DOHH2 (cell line): Measurements from ENCODE around the gene CERS3.

ENCODE experiments used
- H3F3A ChIP-seq: fragments of 200-600 bp; sonication (generic), shearing (Covaris generic); 2 replicates; pipeline ENCODE4 v1.6.0; 2016; ENCODE audit warnings: antibody characterized with exemption, mild to moderate bottlenecking; ENCODE audit not compliant: control insufficient read depth, insufficient read depth
- H3K27ac ChIP-seq: fragments of 200-600 bp; sonication (generic); 2 replicates; pipeline ENCODE4 v1.5.1; 2014; ENCODE audit warnings: low read depth, mild to moderate bottlenecking, low read length, moderate library complexity
- H3K27me3 ChIP-seq: fragments of 200-600 bp; sonication (generic); 2 replicates; pipeline ENCODE4 v1.6.1; 2014; ENCODE audit warnings: mild to moderate bottlenecking, low read length, mixed read lengths; ENCODE audit not compliant: control insufficient read depth
- H3K36me3 ChIP-seq: fragments of 200-600 bp; sonication (generic); 2 replicates; pipeline ENCODE4 v1.6.1; 2014; ENCODE audit warnings: mild to moderate bottlenecking, low read length, moderate library complexity, mixed read lengths; ENCODE audit not compliant: control insufficient read depth
- H3K4me1 ChIP-seq: fragments of 200-600 bp; sonication (generic); 2 replicates; pipeline ENCODE4 v1.6.1; 2014; ENCODE audit warnings: mild to moderate bottlenecking, low read length, mixed read lengths; ENCODE audit not compliant: control insufficient read depth
- H3K4me2 ChIP-seq: fragments of 200-600 bp; sonication (generic); 2 replicates; pipeline ENCODE4 v1.6.0; 2014; ENCODE audit warnings: mild to moderate bottlenecking, low read length, moderate library complexity
- H3K4me3 ChIP-seq: fragments of 200-600 bp; sonication (generic); 2 replicates; pipeline ENCODE4 v1.5.1; 2014; ENCODE audit warnings: mild to moderate bottlenecking, low read length, mixed read lengths
- H3K79me2 ChIP-seq: fragments of 200-600 bp; sonication (generic); 2 replicates; pipeline ENCODE4 v1.6.1; 2014; ENCODE audit warnings: mild to moderate bottlenecking, low read length, mixed read lengths; ENCODE audit not compliant: control insufficient read depth
- H3K9me2 ChIP-seq: fragments of 200-600 bp; sonication (generic); replicated peaks from 2 replicates; pipeline ENCODE4 v1.6.1; 2014; ENCODE audit warnings: mild to moderate bottlenecking, low read length, mixed read lengths; ENCODE audit not compliant: control insufficient read depth
- H3K9me3 ChIP-seq: fragments of 200-600 bp; sonication (generic); 2 replicates; pipeline ENCODE4 v1.6.1; 2014; ENCODE audit warnings: antibody characterized with exemption, low read length, mixed read lengths; ENCODE audit not compliant: control insufficient read depth, insufficient read depth
- H4K20me1 ChIP-seq: fragments of 200-600 bp; sonication (generic); 2 replicates; pipeline ENCODE4 v1.6.0; 2014; ENCODE audit warnings: low read depth, mild to moderate bottlenecking, antibody characterized with exemption, low read length, moderate library complexity; ENCODE audit not compliant: control insufficient read depth, insufficient read depth
- CTCF ChIP-seq: fragments of 200-600 bp; sonication (generic); IDR thresholded peaks from one replicate; pipeline ENCODE4 v1.5.1; 2014; ENCODE audit warnings: antibody characterized with exemption, mild to moderate bottlenecking, low read depth, low read length; ENCODE audit not compliant: poor library complexity, severe bottlenecking
- EZH2phosphoT487 ChIP-seq: fragments of 200-600 bp; sonication (generic); IDR thresholded peaks from 2 replicates; pipeline ENCODE4 v1.6.1; 2017; ENCODE audit warnings: borderline replicate concordance, mild to moderate bottlenecking, antibody characterized with exemption, low read length, moderate library complexity, mixed read lengths

The CERS3 gene

GRCh38 chr15:100439514-100439913, 89.2 kb downstream of the CERS3 start:
- Histone ChIP-seq H3K4me1 (peaks cover 5% of the 10 kb centered on the region; the same call in 1 of the 2 replicates), H3K4me2 (no peak overlapping the region), H3F3A (no peaks in the 10 kb centered on the region), H3K27ac (no peak overlapping the region), H3K9me2 (no peaks in the 10 kb centered on the region), H3K79me2 (no peaks in the 10 kb centered on the region), H3K36me3 (no peaks in the 10 kb centered on the region), H3K4me3 (no peak overlapping the region), H3K9me3 (no peaks in the 10 kb centered on the region), H3K27me3 (no peaks in the 10 kb centered on the region), H4K20me1 (no peaks in the 10 kb centered on the region)
- TF ChIP-seq EZH2phosphoT487: no peak
- no peak for TF ChIP-seq CTCF

GRCh38 chr15:100438570-100438969, 90.2 kb downstream of the CERS3 start:
- Histone ChIP-seq H3K27ac (no peak overlapping the region), H3K9me2 (no peaks in the 10 kb centered on the region)

GRCh38 chr15:100437261-100437660, 91.5 kb downstream of the CERS3 start:
- TF ChIP-seq CTCF (no peak), EZH2phosphoT487 (no peak)
- Histone ChIP-seq H3K4me2 (no peak overlapping the region), H3K9me2 (no peaks in the 10 kb centered on the region), H3K79me2 (no peaks in the 10 kb centered on the region), H3K4me1 (peaks cover 5% of the 10 kb centered on the region; the same call in 1 of the 2 replicates), H3K4me3 (no peak overlapping the region), H3K36me3 (no peaks in the 10 kb centered on the region), H3K27me3 (no peaks in the 10 kb centered on the region), H4K20me1 (no peaks in the 10 kb centered on the region), H3K27ac (no peak overlapping the region), H3F3A (no peaks in the 10 kb centered on the region), H3K9me3 (no peaks in the 10 kb centered on the region)

More at GRCh38 chr15:100438570-100438969, 90.2 kb downstream of the CERS3 start:
- H3K4me3 ChIP-seq: no peak overlapping the region
- no peaks in the 10 kb centered on the region for H3F3A ChIP-seq
- no peaks in the 10 kb centered on the region for H4K20me1 ChIP-seq
- H3K9me3 ChIP-seq: no peaks in the 10 kb centered on the region
- no peaks in the 10 kb centered on the region for H3K36me3 ChIP-seq
- H3K4me1 ChIP-seq: peaks cover 5% of the 10 kb centered on the region; the same call in 1 of the 2 replicates
- TF ChIP-seq EZH2phosphoT487 (no peak), CTCF (no peak)
- H3K79me2 ChIP-seq: no peaks in the 10 kb centered on the region
- H3K4me2 ChIP-seq: no peak overlapping the region
- no peaks in the 10 kb centered on the region for H3K27me3 ChIP-seq

GRCh38 chr15:100434561-100434960, 94.2 kb downstream of the CERS3 start:
- Histone ChIP-seq H3K79me2 (no peaks in the 10 kb centered on the region), H3K9me2 (no peaks in the 10 kb centered on the region), H3K27me3 (no peaks in the 10 kb centered on the region), H3K36me3 (no peaks in the 10 kb centered on the region), H4K20me1 (no peaks in the 10 kb centered on the region), H3K27ac (no peak overlapping the region), H3F3A (no peaks in the 10 kb centered on the region), H3K4me3 (no peak overlapping the region), H3K9me3 (no peaks in the 10 kb centered on the region), H3K4me2 (no peak overlapping the region), H3K4me1 (peaks cover 5% of the 10 kb centered on the region; the same call in 1 of the 2 replicates)
- TF ChIP-seq CTCF: no peak
- no peak for TF ChIP-seq EZH2phosphoT487
